ENCODE measurements around the gene SYT14.
"Not testable (repeated sequence)": the region's sequence is repeated elsewhere in the genome, so short reads cannot be mapped to it uniquely, and the experiment has no call there.

SYT14 gene

GRCh38 chr1:209912306-209912705, 25.7 kb upstream of the SYT14 start:
- no peak for DNase-seq (ENCODE audit: low read depth in 2 of 2)
- no peak overlapping the region for H3K4me3 ChIP-seq (replicated peaks in 1 of 2; ENCODE audit: low read depth in 2 of 2, low read length in 2 of 2)
- TF ChIP-seq CTCF (IDR thresholded peaks at IDR 0.05; ENCODE audit: low read depth, low read length): no peak

- not testable (repeated sequence) for H3K4me3 ChIP-seq (replicated peaks in 1 of 2; ENCODE audit: low read depth in 2 of 2, low read length in 2 of 2); DNase-seq (ENCODE audit: low read depth in 2 of 2)
Observed at GRCh38 chr1:209919637-209920036, 18.4 kb upstream of the SYT14 start.

GRCh38 chr1:209920844-209921243, 17.2 kb upstream of the SYT14 start:
- no peak overlapping the region for H3K4me3 ChIP-seq (replicated peaks in 1 of 2; ENCODE audit: low read depth in 2 of 2, low read length in 2 of 2)
- TF ChIP-seq CTCF (IDR thresholded peaks at IDR 0.05; ENCODE audit: low read depth, low read length): no peak
- no peak for DNase-seq (ENCODE audit: low read depth in 2 of 2)

GRCh38 chr1:209924390-209924789, 13.6 kb upstream of the SYT14 start:
- TF ChIP-seq CTCF (IDR thresholded peaks at IDR 0.05; ENCODE audit: low read depth, low read length): no peak
- DNase-seq (ENCODE audit: low read depth in 2 of 2): no peak
- no peak overlapping the region for H3K4me3 ChIP-seq (replicated peaks in 1 of 2; ENCODE audit: low read depth in 2 of 2, low read length in 2 of 2)

DNA sequence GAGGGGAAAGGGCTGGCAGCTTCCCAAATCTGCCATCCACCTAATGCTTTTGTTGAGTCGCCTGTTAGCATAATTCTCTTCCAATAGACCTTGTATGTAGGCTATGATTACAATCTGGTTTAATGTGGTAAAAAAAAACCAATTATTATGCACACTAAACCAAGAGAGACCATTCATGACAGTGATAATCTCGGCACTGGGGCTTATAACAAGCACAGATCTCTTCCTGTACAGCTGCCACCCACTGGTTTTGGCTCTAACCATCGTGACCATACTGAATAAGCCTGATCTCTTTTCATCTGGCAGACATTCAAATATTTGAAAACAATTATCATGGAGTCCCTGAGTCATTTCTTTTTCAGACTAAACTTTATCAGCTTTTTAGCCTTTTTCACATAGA, 12.0 kb upstream of the SYT14 start:
- DNase-seq (ENCODE audit: low read depth in 2 of 2): peak; percentile 71 to 87
- no peak overlapping the region for H3K4me3 ChIP-seq (replicated peaks in 1 of 2; ENCODE audit: low read depth in 2 of 2, low read length in 2 of 2)
- TF ChIP-seq CTCF (IDR thresholded peaks at IDR 0.05; ENCODE audit: low read depth, low read length): no peak

DNA sequence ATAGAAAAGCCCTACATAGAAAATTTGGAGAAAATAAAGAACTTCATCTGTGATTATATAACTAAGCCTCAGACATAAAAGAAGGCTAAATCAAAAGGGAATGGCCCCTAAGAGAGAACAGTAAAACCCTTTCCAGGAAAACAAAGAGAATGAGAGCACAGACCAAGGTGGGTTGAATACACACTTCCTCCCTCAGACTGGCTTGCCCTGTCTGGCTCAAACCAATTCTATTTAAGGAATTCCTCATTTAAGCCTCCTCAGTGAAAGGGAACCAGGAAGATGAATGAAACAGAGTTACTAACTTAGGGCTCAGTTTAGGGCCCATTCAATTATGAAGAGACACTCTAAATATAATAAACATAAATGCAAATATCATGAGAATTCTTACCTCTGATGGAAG, 10.6 kb upstream of the SYT14 start:
- no peak overlapping the region for H3K4me3 ChIP-seq (replicated peaks in 1 of 2; ENCODE audit: low read depth in 2 of 2, low read length in 2 of 2)
- DNase-seq (ENCODE audit: low read depth in 2 of 2): no peak
- TF ChIP-seq CTCF (IDR thresholded peaks at IDR 0.05; ENCODE audit: low read depth, low read length): no peak

- no peak overlapping the region for H3K4me3 ChIP-seq (replicated peaks in 1 of 2; ENCODE audit: low read depth in 2 of 2, low read length in 2 of 2)
- TF ChIP-seq CTCF (IDR thresholded peaks at IDR 0.05; ENCODE audit: low read depth, low read length): no peak
- no peak for DNase-seq (ENCODE audit: low read depth in 2 of 2)
Observed at GRCh38 chr1:209929751-209930150, 8.3 kb upstream of the SYT14 start.
